GM21717 (cell line): ENCODE data around the gene DBF4B.

Experiments
- ATAC-seq: cut with Tn5 transposase; IDR thresholded peaks from one replicate; pipeline ENCODE4 v1.9.1; 2021; ENCODE audit warnings: mild to moderate bottlenecking, moderate library complexity; ENCODE audit not compliant: unreplicated experiment

Gene DBF4B

DNA sequence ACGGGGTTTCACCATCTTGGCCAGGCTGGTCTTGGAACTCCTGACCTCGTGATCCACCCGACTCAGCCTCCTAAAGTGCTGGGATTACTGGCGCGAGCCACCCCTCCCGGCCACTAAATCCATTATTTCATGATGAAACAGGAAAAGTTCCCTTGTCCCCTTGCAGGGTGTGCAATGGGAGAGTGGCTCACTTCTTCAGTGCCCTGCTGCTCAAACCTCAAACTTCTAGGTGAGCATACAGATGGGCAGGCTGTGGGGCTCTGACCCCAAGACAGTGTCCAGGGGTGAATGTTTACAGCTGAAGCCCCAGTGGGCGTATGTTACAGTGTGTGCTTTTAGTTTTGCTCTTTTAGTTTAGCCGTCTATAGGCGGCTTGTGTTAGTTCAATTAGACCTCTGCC, 87.0 kb downstream of the DBF4B start:
- no peak for ATAC-seq

DNA sequence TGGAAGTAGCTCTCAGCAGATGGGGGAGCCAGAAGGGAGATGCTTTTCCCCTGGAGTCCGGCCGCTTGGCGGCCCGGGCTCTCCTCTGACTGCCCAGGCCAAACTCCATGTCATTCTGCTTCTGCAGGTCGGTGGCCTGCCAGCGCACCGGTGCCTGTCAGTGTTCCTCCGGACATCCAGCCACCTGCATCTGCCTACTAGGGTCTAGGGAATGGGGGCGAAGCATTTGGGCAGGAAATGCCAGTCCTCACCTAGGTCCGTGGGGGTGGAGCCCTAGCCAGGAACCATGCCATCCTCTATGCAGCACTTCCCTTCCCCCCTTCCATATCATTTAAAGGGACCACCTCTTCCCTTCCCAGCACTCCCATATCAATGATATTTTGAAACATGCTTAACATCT, 87.5 kb downstream of the DBF4B start:
- ATAC-seq, result no peak

DNA sequence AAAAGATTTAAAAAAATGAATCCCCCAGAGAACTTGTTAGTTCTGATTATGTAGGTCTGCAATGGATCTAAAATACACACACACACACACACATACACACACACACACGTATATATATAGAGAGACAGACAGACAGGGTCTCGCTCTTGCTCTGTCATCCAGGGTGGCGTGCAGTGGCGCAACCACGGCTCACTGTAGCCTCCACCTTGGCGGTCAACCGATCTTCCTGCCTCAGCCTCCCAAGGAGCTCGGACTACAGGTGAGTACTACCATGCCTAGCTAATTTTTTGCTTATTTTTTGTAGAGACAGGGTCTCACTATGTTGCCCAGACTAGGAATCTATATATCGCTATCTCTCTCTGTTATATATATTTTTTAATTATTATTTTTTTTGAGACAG, 88.3 kb downstream of the DBF4B start:
- ATAC-seq, result no peak

DNA sequence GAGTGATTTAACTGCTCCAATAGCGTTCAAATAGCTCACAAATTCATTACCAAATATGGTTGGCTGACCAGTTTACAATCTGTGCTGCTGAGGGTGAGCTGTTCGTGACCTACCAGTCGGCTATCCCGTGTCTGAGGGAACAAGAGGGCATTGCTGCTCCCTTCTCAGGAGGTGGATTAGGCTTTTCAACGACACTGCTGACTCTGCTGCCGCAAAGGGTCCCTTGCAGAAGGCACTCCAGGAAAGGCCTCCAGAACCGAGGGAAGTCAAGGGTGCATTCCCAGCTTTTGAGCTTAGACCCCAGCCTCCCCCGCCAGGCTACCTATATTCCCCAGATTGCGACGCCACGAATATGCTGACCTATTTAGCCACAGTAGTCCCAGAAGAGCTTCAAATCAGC, 89.3 kb downstream of the DBF4B start:
- no peak for ATAC-seq

DNA sequence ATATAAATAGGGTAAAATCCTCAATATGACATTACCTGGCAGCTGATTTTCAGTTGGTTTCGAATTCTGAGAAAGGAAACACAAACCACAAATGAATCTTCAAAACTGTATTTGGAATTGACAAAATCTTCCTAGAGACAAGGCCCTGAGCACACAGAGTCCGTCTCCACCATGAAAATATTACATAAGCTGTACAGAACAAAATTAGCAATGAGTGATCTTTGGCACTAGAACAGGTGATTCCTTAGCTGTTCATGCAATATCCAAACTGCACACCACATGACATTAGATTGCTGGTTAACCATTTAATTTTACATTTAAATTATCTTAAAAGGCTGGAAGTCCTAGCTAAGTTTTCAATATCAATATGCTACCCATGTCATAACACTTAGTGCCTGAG, 89.9 kb downstream of the DBF4B start:
- no peak for ATAC-seq
